ENCODE data around the gene PCGF2.
"Not testable (repeated sequence)": the region's sequence is repeated elsewhere in the genome, so short reads cannot be mapped to it uniquely, and the experiment has no call there.

Gene PCGF2

DNA sequence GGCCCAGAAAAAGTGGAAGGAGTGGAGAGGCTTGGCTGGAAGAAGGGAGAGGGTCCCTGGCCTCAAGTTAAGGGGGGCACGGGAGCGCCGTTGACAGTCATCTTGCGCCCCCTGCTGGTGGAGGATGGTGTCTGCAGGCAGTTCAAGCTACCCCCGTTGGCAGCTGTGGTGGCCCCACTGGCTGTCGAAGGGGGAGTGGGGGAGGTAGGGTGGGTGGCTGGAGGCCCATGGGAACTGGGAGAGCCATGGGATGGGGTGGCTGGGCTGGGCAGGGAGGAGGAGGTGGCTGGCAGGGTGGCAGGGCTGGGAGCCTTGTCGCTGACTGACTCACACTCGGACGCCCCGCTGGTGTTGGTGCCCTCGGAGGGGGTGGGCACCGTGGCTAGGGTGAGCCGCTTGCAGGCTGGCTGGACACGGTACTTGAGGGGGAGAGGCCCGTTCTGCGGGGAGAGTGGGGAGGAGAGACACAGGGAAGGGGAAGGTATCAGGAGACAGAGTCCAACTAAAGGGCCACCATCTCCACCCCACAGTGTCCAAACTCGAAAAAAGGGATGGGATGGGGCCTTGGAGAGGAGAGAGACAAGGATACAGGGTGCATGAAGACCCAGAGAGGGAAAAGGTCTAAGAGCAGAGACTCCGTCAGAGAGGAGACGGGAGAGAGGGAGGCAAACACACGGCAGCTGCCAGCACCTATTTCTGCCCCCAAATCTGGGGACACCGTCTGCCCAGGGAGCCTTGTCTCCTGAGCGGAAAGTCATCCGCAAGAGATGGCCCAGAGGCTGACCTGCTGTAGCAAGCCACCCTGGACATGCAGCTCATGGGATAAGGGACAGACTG, 12.8 kb downstream of the PCGF2 start:
- no peak for DNase-seq

DNA sequence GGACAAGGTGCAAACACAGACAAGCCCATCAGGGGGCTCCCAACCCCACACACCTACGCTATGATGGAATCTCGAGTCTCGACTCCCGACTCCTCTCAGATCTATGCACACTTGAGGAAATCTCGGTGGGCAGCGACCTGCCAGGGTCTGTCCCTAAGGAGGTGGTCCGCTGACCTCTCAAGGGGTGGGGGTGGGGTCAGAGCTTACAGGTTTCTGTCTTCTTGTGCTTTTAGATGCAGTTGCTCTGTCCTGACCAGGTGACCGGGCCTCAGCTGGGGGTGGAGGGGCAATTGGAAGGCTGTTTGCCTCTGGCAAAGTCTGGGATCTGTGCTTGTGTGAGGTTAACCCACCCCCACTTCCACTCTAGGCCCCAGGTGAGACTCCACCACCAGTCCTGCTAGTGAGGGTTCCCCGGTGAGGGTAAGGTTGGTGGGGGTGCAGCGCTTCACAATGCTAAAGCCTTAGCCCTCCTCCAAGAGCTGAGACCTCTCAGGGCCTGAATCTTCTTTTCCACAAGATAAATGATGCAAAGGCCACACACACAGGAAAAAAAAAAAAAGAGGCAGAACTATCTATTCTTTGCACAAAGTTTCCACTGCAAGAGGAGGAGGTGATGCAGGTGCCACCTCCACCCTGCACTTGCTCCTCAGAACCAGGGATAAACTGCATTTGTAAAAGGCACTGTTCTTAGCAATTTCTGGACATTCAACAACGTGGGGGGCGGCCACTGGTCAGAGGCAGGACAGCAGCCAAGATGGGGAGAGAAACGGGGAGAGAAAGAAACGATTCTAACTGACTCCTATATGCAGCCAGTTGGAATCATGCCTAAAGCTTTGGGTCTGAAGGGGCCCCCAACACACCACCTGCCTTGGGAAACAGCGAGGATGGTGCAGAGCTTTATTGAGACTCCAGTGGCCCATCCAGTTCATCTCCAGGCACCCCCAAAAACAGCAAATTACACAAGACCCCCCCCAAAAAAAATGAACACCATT, 13.9 kb downstream of the PCGF2 start:
- no peak for DNase-seq

DNA sequence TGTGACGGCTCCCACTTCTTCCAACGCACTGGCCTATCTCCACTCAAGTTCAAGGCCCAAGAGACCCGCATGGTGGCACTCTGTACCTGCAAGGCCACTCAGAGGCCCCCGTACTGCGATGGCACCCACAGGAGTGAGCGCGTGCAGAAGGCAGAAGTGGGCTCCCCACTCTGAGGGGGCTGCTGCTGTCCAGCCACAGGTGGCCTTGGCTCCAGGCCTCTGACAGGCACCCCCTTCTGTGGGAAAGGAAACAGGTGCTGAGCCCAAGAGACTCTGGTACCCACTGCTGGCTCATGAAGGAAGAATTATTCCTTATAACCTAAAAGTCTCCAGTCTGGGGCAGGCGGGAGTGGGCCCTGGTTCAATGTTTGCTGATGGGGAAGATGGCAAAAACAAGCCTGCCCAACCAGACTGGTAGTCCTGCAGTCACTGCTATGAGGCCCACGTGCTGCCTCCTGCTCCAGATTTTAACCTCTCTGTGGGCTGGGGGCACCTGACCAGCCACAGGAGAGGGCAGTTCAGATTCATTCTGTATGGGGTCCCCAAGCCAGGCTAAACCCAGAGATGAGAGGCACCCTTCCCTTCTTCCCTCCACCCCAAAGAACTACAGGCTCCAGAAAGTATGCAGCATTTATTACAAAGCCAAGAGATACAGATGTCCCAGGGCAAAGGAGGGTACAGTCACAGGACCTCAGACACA, 14.7 kb downstream of the PCGF2 start:
- no peak for DNase-seq

DNA sequence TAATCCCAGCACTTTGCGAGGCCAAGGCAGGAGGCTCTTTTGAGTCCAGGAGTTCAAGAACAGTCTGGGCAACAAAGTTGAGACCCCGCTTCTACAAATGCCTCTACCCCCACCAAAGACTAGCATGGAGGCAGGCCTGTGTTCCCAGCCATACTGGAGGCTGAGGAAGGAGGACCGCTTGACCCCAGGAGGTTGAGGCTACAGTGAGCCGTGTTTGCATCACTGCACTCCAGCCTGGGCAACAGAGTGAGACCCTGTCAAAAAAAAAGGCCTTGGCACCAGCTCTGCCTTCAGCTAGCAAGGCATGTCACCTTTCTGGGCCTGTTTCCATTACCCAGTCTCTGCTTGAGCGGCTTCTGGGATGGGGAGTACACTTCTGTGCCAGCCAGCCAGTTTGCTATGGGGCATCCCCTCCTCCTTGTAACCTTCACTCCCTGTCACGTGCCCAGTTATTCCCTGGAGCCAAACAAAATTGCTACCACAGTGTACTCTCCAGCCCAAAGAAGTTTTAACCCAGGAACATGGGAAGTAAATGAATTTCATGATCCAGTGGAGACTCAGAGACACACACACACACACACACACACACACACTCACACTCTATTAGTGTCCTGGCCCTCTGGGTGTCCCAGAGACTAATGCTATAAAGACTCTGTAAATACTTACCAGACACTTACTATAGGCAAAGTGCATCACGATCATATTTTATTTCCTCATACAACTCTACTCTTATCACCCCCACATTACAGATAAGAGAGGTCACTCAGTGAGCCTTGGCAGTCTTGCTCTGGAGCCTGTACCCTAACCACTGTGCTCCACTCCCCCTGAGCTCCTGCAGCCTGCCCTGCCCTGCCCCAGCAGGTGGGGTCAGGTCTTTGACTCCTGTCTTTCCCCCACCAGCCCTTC, 15.5 kb downstream of the PCGF2 start:
- no peak for DNase-seq

DNA sequence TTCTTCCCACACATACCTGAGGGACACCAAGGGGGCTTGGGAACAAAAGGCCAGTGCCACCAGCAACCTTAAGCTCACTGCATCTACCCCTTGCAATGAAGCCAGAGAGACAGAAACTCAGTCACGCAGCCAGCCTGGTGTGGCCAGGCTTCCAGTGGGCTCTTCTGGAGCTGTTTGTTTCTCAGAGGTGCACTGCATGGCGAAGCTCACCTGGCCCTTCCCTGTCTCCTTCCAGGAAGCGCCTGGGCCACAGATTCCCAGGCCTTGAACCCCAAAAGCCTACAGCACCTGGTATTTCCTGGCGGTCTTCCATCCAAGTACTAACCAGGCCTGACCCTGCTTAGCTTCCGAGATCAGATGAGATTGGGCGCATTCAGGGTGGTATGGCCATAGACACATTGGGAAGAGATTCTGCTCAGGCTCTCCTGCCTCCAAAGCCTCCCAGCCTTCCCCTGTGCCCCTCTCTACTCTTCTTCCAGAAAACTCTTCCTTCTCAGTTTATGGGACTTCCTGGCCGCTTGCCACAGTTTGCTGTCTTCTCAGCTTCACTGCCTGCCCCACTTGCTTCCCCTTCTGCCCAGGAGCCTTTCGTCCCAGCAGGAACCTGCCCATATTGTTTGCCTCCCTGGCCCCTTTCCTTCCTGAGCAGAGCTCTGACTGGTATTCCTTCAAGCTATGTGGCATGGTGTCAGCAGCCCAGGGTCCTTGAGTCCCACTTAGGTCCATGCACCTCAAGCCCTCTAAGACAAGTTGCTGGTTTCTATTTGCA, 16.4 kb downstream of the PCGF2 start:
- no peak for DNase-seq

DNA sequence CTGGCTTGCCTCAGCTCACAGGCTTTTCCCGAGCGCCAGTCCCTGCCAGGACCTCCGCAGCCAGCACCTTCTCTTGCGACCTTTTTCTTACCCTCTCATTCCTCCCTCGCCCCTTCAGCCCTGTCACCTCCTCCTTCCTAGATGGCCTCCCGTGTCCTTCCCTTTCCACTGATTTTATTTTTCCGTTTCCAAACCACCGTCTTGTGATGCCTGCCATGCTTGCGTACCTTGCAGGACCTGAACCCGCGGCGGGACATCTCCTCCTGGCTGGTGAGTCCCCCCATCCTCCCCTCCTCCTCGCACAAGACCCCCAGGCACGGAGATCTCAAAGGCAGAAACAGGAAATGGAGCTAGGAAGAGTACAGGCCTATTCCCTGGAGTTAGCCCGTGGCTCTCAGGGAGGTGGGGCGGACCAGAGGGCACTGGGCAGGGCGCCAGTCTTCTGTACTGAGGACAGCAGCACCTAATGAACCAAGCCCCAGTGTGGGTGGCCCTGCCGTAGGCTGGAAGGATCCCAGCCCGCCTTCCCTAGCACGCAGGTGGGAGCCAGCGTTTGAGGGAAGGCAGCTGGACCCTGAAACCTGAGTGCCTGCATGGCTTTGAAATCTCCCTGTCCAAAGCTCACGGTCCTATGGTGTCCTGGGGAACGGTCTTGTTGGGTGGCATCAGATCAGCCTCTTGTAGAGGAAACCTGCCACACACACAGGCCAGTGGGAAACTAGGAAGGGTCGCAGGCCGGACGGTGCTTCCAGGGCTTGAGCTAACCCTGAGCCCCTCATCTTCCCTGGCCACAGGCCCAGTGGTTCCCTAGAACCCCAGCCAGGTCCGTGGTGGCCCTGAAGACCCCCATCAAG, 17.4 kb downstream of the PCGF2 start:
- DNase-seq, result no peak

DNA sequence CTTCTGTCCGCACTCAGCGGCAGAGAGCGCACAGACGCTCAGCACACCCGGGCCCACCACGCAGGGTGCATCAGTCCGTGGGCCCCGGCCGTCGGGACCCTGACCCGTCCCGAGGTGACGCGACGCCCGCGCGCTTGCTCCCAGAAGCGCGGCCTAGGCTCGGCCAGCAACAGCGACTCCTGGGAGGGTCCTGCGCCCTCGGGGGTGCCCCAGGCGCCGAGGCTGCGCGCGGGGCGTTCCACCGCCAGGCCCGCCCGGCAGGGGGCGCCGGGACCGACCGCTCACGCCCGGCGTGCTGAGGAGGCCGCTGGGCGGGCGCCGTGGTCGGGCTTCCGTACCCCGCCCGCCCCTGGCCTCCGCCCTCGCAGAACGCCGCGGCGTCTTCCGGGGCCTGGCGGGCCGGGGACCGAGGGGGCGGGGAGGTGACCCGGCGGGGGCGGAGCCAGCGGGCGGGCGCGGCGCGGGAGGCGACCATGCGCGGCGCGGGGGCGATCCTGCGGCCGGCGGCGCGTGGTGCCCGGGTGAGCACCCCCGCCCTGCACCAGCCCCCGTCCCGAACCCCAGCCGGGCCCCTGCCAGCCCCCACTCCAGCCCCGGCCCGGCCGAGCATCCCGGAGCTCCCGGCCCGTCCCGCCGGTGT, 18.1 kb downstream of the PCGF2 start, which contains the start of gene CISD3:
CISD3 (plus strand) TSS at position 456 of the 640 bp plus-strand sequence; CDS start at position 474, 18 bp downstream.
- DNase-seq, result no peak

DNA sequence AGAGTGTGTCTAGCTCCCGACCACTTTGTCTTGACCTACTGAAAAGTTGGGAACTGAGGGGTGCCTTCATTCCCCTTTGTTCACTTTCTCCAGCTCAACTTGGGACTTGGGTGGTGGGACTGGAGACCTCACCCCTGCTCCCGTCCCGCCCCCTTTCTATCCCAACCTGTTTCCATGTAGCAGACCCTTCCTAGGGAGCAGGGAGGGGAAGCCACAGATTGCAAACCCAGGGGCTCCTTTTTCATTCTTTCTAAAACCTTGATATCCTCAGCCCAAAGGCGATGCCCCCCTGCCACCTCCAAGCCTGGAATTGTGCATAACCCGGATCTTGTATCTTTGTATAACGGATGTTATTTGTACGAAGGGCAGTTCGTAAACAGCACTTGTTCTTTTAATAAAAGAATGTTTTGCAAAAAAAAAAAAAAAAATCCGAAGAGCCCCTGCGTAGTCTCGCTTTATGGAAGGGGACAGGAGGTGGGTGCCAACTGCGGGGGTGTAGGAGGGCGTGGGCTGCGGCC, 18.7 kb downstream of the PCGF2 start:
- DNase-seq, result no peak

DNA sequence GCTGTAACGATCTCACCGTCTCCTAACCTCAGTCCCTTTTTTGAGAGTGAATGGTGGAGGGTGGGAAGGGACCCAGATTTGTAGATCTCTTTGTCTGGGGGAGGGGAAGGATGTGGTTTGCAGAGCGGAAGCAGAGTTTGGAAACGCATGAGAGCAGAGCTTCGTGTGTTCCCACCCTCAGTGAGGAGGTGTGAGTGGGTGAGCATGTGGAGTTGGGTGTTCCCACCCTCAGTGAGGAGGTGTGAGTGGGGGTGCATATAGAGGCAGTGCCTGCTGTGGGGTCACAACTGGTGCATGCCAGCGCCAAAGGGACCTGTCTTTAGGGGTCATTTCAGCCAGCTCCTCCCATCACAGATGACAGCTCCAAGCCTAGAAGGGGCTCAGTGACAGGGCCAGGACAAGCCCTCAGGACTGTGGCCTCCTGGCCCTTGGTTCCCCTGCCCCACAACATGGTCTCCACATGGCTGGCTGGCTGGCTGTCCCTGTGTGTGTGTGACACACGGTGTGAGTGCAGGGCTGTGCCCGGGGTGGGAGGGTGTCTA, 19.8 kb downstream of the PCGF2 start:
- DNase-seq, result no peak

DNA sequence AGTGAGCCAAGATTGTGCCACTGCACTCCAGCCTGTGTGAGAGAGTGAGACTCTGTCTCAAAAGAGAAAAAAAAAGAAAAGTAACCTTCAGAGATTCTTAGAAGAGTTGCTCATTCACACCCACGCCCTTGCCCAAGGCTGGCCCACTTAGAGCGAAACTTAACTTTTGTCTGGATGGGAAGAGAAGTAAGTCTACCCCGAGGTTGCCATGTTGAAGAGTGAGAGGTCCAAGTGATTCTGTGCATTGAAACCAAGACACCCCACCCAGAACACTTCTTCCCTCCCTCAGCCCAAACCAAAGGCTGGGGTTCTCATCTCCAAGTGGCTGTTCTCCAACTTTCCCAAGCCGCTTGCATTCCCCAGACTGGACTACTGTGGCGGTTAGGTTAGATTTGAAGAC, 20.4 kb downstream of the PCGF2 start:
- no peak for DNase-seq

DNA sequence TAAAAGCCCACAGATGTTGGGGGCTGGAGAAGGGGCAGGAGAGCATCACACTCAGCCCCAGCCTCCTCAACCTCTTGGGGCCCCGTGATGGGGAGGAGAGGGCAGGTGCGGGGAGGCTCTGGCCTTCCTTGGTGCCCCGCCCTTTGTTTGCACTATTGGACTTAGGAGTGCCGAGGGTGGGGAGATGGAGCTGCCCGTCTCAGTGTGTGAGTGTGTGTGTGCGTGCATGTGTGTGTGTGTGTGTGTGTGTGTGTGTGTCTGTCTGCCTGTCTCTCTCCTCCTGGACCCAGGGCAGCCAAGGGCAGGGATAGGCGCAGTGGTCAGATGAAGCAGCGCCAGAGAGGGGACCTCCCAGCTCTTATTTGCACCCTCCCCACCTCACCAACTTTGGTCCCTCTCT, 22.0 kb downstream of the PCGF2 start:
- DNase-seq, result not testable (repeated sequence)

DNA sequence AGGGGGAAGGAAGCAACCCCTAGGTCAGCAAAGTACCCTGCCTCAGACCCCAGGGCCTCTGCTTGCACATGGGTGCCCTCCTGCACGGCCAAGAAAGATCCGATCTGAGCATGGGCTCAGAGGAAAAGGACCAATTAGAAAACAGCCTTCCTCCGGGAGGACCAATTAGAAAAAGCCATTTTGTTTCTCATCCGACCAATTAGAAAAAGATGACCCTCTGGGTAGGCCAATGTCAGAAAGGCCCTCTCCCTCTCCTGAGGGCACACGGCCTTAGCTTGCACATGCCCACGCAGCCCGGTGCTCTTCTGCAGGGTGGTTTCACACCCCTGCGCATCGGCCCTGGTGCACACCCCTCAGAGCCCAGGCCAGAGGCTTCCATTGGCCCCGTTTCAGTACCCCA, 23.1 kb downstream of the PCGF2 start:
- DNase-seq, result no peak

DNA sequence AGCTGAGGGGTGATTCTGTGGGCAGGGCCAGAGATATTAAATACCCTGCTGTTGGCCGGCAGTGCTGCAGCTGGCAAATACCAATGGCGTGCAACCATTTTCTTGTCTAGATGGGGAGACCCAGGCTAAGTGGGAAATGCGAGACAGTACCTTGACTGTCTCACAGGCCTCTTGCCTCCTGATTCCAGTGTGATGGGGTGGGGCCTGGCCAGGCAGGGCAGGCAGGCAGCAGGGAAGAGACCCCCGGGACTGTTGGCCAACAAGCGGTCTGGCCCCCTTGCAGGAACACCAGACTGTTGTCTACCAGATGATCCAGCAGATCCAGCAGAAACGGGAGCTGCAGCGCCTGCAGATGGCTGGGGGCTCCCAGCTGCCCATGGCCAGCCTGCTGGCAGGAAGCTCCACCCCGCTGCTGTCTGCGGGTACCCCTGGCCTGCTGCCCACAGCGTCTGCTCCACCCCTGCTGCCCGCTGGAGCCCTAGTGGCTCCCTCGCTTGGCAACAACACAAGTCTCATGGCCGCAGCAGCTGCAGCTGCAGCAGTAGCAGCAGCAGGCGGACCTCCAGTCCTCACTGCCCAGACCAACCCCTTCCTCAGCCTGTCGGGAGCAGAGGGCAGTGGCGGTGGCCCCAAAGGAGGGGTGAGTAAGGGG, 23.7 kb downstream of the PCGF2 start:
- no peak for DNase-seq

DNA sequence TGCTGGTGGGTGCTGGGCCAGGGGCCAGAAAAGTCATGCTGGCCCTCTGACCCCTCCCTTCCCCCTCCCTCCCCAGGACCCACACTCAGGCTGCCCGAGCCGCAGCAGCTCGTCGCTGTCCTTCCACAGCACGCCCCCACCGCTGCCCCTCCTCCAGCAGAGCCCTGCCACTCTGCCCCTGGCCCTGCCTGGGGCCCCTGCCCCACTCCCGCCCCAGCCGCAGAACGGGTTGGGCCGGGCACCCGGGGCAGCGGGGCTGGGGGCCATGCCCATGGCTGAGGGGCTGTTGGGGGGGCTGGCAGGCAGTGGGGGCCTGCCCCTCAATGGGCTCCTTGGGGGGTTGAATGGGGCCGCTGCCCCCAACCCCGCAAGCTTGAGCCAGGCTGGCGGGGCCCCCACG, 26.3 kb downstream of the PCGF2 start:
- DNase-seq, result no peak

DNA sequence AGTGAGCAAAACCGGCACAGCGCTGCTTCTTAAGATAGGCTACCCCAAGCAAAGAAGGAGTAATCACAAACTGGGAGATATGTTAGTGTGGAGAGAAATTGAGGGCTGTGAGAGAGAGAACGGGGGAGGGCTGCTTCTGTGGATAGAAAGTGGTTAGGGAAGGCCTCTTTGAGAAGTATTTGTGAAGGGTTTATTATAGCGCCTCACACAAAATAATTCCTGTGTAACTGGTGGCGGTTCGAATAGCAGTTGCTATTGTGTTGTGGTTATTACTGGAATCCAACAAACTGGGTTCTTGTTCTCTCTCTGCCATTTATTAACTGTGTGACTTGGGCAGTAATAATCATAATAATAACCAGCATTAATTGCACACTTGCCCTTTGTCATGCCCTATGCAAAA, 27.2 kb downstream of the PCGF2 start:
- no peak for DNase-seq

DNA sequence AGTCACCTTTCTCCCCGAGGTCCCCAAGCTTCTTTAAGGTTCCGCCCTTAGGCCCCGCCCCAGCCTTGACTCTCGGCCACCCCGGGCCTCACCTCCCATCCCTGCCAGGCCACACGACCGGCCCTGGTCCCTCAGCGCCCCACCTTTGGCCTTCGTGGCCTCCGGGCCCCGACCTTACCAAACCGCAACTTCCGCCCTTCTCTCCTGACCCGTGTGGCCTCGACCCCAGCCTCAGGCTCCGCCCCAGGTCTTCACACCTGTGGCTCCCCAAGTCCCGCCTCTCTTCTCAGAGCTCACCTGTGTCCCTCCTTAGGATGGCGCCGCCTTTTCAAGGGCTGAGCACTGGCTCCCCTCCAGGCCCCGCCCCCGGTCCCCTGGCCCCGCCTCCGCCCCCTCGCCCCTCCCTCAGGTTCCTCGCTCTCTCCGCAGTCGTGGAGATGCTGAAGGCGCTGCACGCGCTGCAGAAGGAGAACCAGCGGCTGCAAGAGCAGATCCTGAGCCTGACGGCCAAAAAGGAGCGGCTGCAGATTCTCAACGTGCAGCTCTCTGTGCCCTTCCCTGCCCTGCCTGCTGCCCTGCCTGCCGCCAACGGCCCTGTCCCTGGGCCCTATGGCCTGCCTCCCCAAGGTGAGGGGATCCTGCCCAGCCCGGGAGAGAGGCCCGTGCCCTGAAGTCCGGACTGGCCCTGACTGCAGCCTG, 28.0 kb downstream of the PCGF2 start:
- no peak for DNase-seq

DNA sequence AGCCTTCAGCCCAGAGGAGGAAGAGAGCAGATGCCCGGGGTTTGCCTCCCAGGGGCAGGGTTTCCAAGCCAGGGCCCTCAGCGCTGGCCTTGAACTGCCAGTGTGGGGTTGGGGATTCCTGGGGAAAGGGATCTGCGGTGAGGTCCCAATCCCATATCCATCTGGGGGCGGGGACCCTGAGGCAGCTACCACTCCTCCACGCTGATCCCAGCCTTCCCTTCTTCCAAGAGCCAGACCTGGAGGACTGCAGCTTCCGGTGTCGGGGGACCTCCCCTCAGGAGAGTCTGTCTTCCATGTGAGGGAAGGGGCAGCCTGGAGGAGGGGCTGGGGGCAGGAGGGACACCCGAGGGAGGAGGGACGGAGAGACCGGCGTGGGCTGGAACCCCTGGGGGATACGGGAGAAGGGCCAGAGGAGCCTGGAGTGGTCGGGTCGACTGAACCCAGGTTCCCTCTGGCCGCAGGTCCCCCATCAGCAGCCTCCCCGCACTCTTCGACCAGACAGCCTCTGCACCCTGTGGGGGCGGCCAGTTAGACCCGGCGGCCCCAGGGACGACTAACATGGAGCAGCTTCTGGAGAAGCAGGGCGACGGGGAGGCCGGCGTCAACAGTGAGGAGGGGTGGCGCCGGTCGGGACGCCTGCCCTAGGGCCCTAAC, 28.7 kb downstream of the PCGF2 start:
- DNase-seq, result no peak
